Measurements from ENCODE around the gene PRSS21. TPM values are rescaled to one million over a fixed set of nuclear protein-coding genes. Genes with fewer than 3 reads are reported as not detected.

The PRSS21 gene
- total and polyA plus RNA-seq, 10 of the 15 experiments (the other 5 are each of a cell fraction or from before 2014, with no cell fraction given): 5.3 to 73.4 (median 40.1) TPM; not detected in 1

DNA sequence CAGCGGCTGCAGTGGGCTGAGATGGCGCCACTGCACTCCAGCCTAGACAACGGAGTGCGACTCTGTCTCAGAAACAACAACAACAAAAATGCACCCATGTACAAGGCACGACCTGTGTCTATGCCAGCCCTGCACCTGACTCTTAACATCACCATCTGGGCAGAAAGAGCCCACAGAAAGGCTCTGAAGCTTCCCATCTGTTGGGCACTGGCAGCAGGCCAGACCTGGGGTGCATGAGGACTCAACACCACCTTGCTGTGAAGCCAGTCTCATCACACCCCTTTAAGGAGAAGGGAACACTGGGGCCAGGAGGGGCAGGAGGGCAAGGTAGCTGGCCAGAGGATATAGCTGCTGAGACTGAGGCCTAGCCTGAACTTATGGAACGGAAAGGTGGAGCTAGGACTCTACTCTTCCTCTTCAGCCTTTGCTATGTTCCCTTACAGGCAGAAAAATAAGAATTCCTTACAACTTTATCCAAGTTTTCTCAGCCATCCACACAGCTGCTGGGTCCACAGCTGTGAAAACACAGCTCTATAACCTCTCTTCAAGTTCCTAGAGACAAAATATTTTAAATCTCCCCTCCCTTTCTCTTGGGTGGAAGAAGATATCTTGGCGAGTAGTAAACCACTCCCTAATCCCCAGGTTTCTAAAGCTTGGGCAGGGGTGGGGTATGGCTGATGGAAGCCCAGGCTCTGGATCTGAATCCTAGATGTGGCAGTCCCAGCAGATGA, 42.7 kb upstream of the PRSS21 start (continued):
- TF ChIP-seq, protein P1, sequence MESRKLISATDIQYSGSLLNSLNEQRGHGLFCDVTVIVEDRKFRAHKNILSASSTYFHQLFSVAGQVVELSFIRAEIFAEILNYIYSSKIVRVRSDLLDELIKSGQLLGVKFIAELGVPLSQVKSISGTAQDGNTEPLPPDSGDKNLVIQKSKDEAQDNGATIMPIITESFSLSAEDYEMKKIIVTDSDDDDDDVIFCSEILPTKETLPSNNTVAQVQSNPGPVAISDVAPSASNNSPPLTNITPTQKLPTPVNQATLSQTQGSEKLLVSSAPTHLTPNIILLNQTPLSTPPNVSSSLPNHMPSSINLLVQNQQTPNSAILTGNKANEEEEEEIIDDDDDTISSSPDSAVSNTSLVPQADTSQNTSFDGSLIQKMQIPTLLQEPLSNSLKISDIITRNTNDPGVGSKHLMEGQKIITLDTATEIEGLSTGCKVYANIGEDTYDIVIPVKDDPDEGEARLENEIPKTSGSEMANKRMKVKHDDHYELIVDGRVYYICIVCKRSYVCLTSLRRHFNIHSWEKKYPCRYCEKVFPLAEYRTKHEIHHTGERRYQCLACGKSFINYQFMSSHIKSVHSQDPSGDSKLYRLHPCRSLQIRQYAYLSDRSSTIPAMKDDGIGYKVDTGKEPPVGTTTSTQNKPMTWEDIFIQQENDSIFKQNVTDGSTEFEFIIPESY (IDR thresholded peaks at IDR 0.05): no peak
- TF ChIP-seq NRF1 (conservative IDR thresholded peaks at IDR 0.05; ENCODE audit: low read depth, low read length) (no peak), RAD51 (IDR thresholded peaks at IDR 0.05) (no peak), ESRRA (IDR thresholded peaks at IDR 0.05; ENCODE audit: low read length) (no peak), SPI1 (IDR thresholded peaks at IDR 0.05; ENCODE audit: borderline replicate concordance, insufficient read depth, low read depth, low read length) (no peak), JUNB (IDR thresholded peaks at IDR 0.05) (no peak), IRF4 (IDR thresholded peaks at IDR 0.05; ENCODE audit: low read depth, low read length) (no peak), CHD1 (IDR thresholded peaks at IDR 0.05; ENCODE audit: low read depth, low read length) (no peak)
- TF ChIP-seq, protein P2, sequence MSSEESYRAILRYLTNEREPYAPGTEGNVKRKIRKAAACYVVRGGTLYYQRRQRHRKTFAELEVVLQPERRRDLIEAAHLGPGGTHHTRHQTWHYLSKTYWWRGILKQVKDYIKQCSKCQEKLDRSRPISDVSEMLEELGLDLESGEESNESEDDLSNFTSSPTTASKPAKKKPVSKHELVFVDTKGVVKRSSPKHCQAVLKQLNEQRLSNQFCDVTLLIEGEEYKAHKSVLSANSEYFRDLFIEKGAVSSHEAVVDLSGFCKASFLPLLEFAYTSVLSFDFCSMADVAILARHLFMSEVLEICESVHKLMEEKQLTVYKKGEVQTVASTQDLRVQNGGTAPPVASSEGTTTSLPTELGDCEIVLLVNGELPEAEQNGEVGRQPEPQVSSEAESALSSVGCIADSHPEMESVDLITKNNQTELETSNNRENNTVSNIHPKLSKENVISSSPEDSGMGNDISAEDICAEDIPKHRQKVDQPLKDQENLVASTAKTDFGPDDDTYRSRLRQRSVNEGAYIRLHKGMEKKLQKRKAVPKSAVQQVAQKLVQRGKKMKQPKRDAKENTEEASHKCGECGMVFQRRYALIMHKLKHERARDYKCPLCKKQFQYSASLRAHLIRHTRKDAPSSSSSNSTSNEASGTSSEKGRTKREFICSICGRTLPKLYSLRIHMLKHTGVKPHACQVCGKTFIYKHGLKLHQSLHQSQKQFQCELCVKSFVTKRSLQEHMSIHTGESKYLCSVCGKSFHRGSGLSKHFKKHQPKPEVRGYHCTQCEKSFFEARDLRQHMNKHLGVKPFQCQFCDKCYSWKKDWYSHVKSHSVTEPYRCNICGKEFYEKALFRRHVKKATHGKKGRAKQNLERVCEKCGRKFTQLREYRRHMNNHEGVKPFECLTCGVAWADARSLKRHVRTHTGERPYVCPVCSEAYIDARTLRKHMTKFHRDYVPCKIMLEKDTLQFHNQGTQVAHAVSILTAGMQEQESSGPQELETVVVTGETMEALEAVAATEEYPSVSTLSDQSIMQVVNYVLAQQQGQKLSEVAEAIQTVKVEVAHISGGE (CRISPR knock-in tag; IDR thresholded peaks at IDR 0.05): no peak

All from GM12878 (cell line).